GM12878 (cell line): Measurements from ENCODE around the gene NTRK3. TPM values are rescaled to one million over a fixed set of nuclear protein-coding genes. Genes with fewer than 3 reads are reported as not detected.

Source experiments
- ATAC-seq: fragments of 200-7000 bp; cut with Tn5 transposase; 3 replicates; pipeline ENCODE4 v1.9.1; 2020; ENCODE audit warnings: mild to moderate bottlenecking, moderate library complexity
- BruUV-seq: library from RNA; stranded (reverse); fragments of 400-500 nt; replicated peaks from 2 replicates; lab custom pipeline; 2021; lab: Mats Ljungman, UMichigan
- CTCF ChIA-PET: fragments of 300-600 bp; sonication (Branson Sonifier 250); formaldehyde crosslinking; extraction: SDS; loops from one replicate; lab custom pipeline; 2021; ENCODE audit warnings: inconsistent platforms; lab: Yijun Ruan, JAX
- POLR2A ChIA-PET: fragments of 350-600 bp; formaldehyde crosslinking; extraction: SDS; loops from one replicate; lab custom pipeline; 2021; ENCODE audit warnings: inconsistent platforms; lab: Charles Lee
- RAD21 ChIA-PET: fragments of 300-600 bp; sonication (Branson Sonifier 250); formaldehyde crosslinking; loops from one replicate; lab custom pipeline; 2023; ENCODE audit warnings: antibody characterized with exemption; ENCODE audit not compliant: unreplicated experiment; lab: Charles Lee
- SMC1A ChIA-PET: fragments of 300-600 bp; sonication (Branson Sonifier 250); formaldehyde crosslinking; loops from one replicate; lab custom pipeline; 2023; ENCODE audit not compliant: unreplicated experiment, uncharacterized antibody; lab: Charles Lee
- DNase-seq: peaks from one replicate; pipeline ENCODE4 v3.0.0-alpha.2; 2011; ENCODE audit warnings: low read depth, low spot score
- FAIRE-seq: peaks from 3 replicates; lab custom pipeline; 2011; peaks lifted over from hg19 to GRCh38; lab: Jason Lieb, UNC
- H2AFZ ChIP-seq: 2 replicates; pipeline ENCODE4 v1.6.0; 2011; ENCODE audit warnings: low read depth, low read length, control low read depth; ENCODE audit not compliant: control insufficient read depth
- H3K27ac ChIP-seq: 2 replicates; pipeline ENCODE4 v1.5.1; 2011; ENCODE audit warnings: control low read depth; ENCODE audit not compliant: control insufficient read depth, insufficient read depth
- H3K27me3 ChIP-seq, 2 experiments: replicated peaks in 1 of 2; 2 replicates each; pipeline versions ENCODE4 v1.6.0 to v1.6.1; 2011; ENCODE audit warnings: low read length in 1 of 2; ENCODE audit not compliant: control insufficient read depth in 2 of 2, insufficient read depth in 2 of 2
- H3K36me3 ChIP-seq, 2 experiments: 2 replicates each; pipeline ENCODE4 v1.5.1; 2011; ENCODE audit warnings: low read length in 1 of 2; ENCODE audit not compliant: control insufficient read depth in 2 of 2, insufficient read depth in 2 of 2
- H3K4me1 ChIP-seq: 2 replicates; pipeline ENCODE4 v1.6.1; 2011; ENCODE audit warnings: mild to moderate bottlenecking, low read length, moderate library complexity, mixed read lengths; ENCODE audit not compliant: control insufficient read depth, insufficient read depth
- H3K4me2 ChIP-seq: 2 replicates; pipeline ENCODE4 v1.6.0; 2011; ENCODE audit warnings: control low read depth; ENCODE audit not compliant: control insufficient read depth, insufficient read depth
- H3K4me3 ChIP-seq: fragments of 200-600 bp; sonication (generic); 2 replicates; pipeline ENCODE4 v1.5.1; 2016
- H3K79me2 ChIP-seq: 2 replicates; pipeline ENCODE4 v1.6.0; 2011; ENCODE audit warnings: low read length; ENCODE audit not compliant: control insufficient read depth, insufficient read depth
- H3K9ac ChIP-seq: 2 replicates; pipeline ENCODE4 v1.8.0; 2011; ENCODE audit warnings: low read length, control low read depth, mixed read lengths; ENCODE audit not compliant: control insufficient read depth, insufficient read depth
- H3K9me3 ChIP-seq: replicated peaks from 3 replicates; pipeline ENCODE4 v1.5.1; 2011; ENCODE audit warnings: mild to moderate bottlenecking, low read length; ENCODE audit not compliant: control insufficient read depth, insufficient read depth
- H4K20me1 ChIP-seq: 2 replicates; pipeline ENCODE4 v1.6.0; 2011; ENCODE audit not compliant: control insufficient read depth, insufficient read depth
- ATF2 ChIP-seq: IDR thresholded peaks from 2 replicates; pipeline ENCODE4 v1.6.1; 2012; ENCODE audit warnings: low read length, inconsistent platforms
- BACH1 ChIP-seq: fragments of 450-650 bp; IDR thresholded peaks from 2 replicates; pipeline ENCODE4 v1.6.1; 2017; ENCODE audit warnings: mild to moderate bottlenecking, borderline replicate concordance
- BCL11A ChIP-seq: IDR thresholded peaks from 2 replicates; pipeline ENCODE4 v1.6.1; 2011; ENCODE audit warnings: low read depth, low read length
- BCLAF1 ChIP-seq: fragments of 450-650 bp; IDR thresholded peaks from 2 replicates; pipeline ENCODE4 v1.6.1; 2017; ENCODE audit warnings: antibody characterized with exemption, mild to moderate bottlenecking, moderate library complexity
- CEBPB ChIP-seq, 2 experiments: fragments of 150-350 bp in 1 of 2; IDR thresholded peaks; 2 replicates each; pipeline ENCODE4 v1.6.1; 2012 to 2014; ENCODE audit warnings: low read depth in 2 of 2, low read length in 2 of 2, borderline replicate concordance in 1 of 2, inconsistent platforms in 1 of 2
- GATAD2B ChIP-seq: fragments of 450-650 bp; conservative IDR thresholded peaks from 2 replicates; pipeline ENCODE4 v1.6.1; 2017; ENCODE audit warnings: low read depth, mild to moderate bottlenecking, moderate library complexity
- HCFC1 ChIP-seq: fragments of 150-350 bp; IDR thresholded peaks from 2 replicates; pipeline ENCODE4 v1.6.1; 2014; ENCODE audit warnings: low read length
- LARP7 ChIP-seq: fragments of 450-650 bp; IDR thresholded peaks from 2 replicates; pipeline ENCODE4 v1.6.1; 2017; ENCODE audit warnings: mild to moderate bottlenecking
- MEF2A ChIP-seq: IDR thresholded peaks from 2 replicates; pipeline ENCODE4 v1.6.1; 2011; ENCODE audit warnings: low read depth, mild to moderate bottlenecking, low read length, moderate library complexity; ENCODE audit not compliant: insufficient read depth
- NR2F1 ChIP-seq: fragments of 450-650 bp; conservative IDR thresholded peaks from 2 replicates; pipeline ENCODE4 v1.6.1; 2017; ENCODE audit warnings: mild to moderate bottlenecking
- NRF1 ChIP-seq: conservative IDR thresholded peaks from 2 replicates; pipeline ENCODE4 v1.6.1; 2011; ENCODE audit warnings: mild to moderate bottlenecking, low read depth, low read length, improper control_type of control experiment
- PAX5 ChIP-seq: IDR thresholded peaks from 2 replicates; pipeline ENCODE4 v1.6.1; 2011; ENCODE audit warnings: low read depth, low read length, borderline replicate concordance
- RBBP5 ChIP-seq: fragments of 200-600 bp; sonication (generic); conservative IDR thresholded peaks from 2 replicates; pipeline ENCODE4 v1.6.1; 2016
- RELA ChIP-seq: fragments of 450-650 bp; IDR thresholded peaks from 2 replicates; pipeline ENCODE4 v1.8.0; 2014; ENCODE audit warnings: borderline replicate concordance; ENCODE audit not compliant: partially characterized antibody
- SMAD1 ChIP-seq: fragments of 450-650 bp; IDR thresholded peaks from 2 replicates; pipeline ENCODE4 v1.6.1; 2018; ENCODE audit warnings: mild to moderate bottlenecking, low read depth; ENCODE audit not compliant: partially characterized antibody
- SREBF1 ChIP-seq: IDR thresholded peaks from 2 replicates; pipeline ENCODE4 v1.6.1; 2012; ENCODE audit warnings: mild to moderate bottlenecking, low read length
- TCF12 ChIP-seq: IDR thresholded peaks from 2 replicates; pipeline ENCODE4 v1.6.1; 2011; ENCODE audit warnings: low read depth, mild to moderate bottlenecking, low read length
- ZBTB40 ChIP-seq: fragments of 450-650 bp; IDR thresholded peaks from 2 replicates; pipeline ENCODE4 v1.6.1; 2016; ENCODE audit warnings: mild to moderate bottlenecking, moderate library complexity, borderline replicate concordance
- ZNF622 ChIP-seq: fragments of 450-650 bp; IDR thresholded peaks from 2 replicates; pipeline ENCODE4 v1.6.1; 2017; ENCODE audit warnings: mild to moderate bottlenecking, inconsistent platforms
- WGBS: methylation state at CpG from one replicate; pipeline ENCODE4 v1.1.6; 2016; ENCODE audit warnings: low lambda C conversion rate; ENCODE audit not compliant: insufficient replicate concordance, insufficient coverage; ENCODE audit errors: missing lambda C conversion rate; 5-methylcytosine and 5-hydroxymethylcytosine counted together
- in situ Hi-C: fragments of 300-500 bp; cut with MboI; formaldehyde crosslinking; loops from 9 replicates; pipeline ENCODE4 v1.14.3; 2018; ENCODE audit warnings: mixed read lengths
- intact Hi-C: fragments of 100-400 bp; cut with micrococcal nuclease; formaldehyde crosslinking; loops from one replicate; pipeline ENCODE4 v1.14.2; 2022; ENCODE audit not compliant: unreplicated experiment
- polyA plus RNA-seq, 11 experiments: library from polyadenylated mRNA; depleted of rRNA in 4 of 11; unstranded in 6 of 11; stranded (reverse) in 5 of 11; fragments of >200 nt; fragmentation: Nextera tagmentation in 4 of 11; fragmentation: Illumina TruSeq in 1 of 11; extraction: Ambion mirVana in 4 of 11; extraction: Trizol in 1 of 11; gene quantifications; 1 replicate in 1 of 11; 2 replicates in 10 of 11; pipeline versions ENCODE4 v1.2.1 to v1.2.3, GENCODE V29; 2011 to 2016; ENCODE audit warnings: inconsistent platforms in 2 of 11, missing spikeins in 2 of 11, low read depth in 1 of 11
- total RNA-seq, 4 experiments: library from RNA; depleted of rRNA in 3 of 4; stranded (reverse); fragments of >200 nt in 3 of 4; fragmentation: Illumina TruSeq in 1 of 4; extraction: Trizol in 1 of 4; gene quantifications; 2 replicates each; pipeline versions ENCODE4 v1.2.1 to v1.2.3, GENCODE V29; 2013 to 2021

The NTRK3 gene
- total and polyA plus RNA-seq, 10 of the 15 experiments (the other 5 are each of a cell fraction or from before 2014, with no cell fraction given): not detected

- Histone ChIP-seq H3K9me3 (no peaks in the 10 kb centered on the region; the same call in 2 of the 3 replicates), H2AFZ (no peak overlapping the region), H3K4me3 (no peak overlapping the region), H3K27me3 (no peaks in the 10 kb centered on the region), H3K4me1 (no peaks in the 10 kb centered on the region), H3K27ac (no peak overlapping the region), H3K36me3 (no peaks in the 10 kb centered on the region), H3K9ac (no peak overlapping the region), H4K20me1 (no peaks in the 10 kb centered on the region), H3K79me2 (no peaks in the 10 kb centered on the region), H3K4me2 (no peak overlapping the region)
- ChIA-PET SMC1A (no interaction called here), RAD21 (no interaction called here), CTCF (no interaction called here), POLR2A (no interaction called here)
- 24% methylated on average over 2 of the region's 2 CpGs for WGBS
- no peak for ATAC-seq
- DNase-seq: no peak
- no peak for TF ChIP-seq BCL11A
- TF ChIP-seq MEF2A: no peak
- TF ChIP-seq PAX5: no peak
- no peak for TF ChIP-seq ZBTB40
- no peak for TF ChIP-seq BCLAF1
- no peak for TF ChIP-seq RELA
- no peak for TF ChIP-seq HCFC1
- TF ChIP-seq SREBF1: no peak
- no peak for TF ChIP-seq CEBPB (IDR thresholded peaks at IDR 0.05; ENCODE audit: borderline replicate concordance in 1 of 2, low read depth in 2 of 2, low read length in 2 of 2)
- TF ChIP-seq RBBP5: no peak
- no peak for TF ChIP-seq NRF1
- no peak for TF ChIP-seq BACH1
- no peak for TF ChIP-seq GATAD2B
- TF ChIP-seq ZNF622: no peak
- TF ChIP-seq LARP7: no peak
- TF ChIP-seq SMAD1: no peak
- TF ChIP-seq ATF2: no peak
- TF ChIP-seq TCF12: no peak
- no peak for TF ChIP-seq NR2F1
- BruUV-seq: no TSS peak
- intact Hi-C loops (no loop called here), in situ Hi-C loops (no loop called here)
- no peak for FAIRE-seq
Measured at GRCh38 chr15:88188300-88188699, 68.2 kb downstream of the NTRK3 start.
